Measurements from ENCODE around the gene HEBP1.

Gene HEBP1

DNA sequence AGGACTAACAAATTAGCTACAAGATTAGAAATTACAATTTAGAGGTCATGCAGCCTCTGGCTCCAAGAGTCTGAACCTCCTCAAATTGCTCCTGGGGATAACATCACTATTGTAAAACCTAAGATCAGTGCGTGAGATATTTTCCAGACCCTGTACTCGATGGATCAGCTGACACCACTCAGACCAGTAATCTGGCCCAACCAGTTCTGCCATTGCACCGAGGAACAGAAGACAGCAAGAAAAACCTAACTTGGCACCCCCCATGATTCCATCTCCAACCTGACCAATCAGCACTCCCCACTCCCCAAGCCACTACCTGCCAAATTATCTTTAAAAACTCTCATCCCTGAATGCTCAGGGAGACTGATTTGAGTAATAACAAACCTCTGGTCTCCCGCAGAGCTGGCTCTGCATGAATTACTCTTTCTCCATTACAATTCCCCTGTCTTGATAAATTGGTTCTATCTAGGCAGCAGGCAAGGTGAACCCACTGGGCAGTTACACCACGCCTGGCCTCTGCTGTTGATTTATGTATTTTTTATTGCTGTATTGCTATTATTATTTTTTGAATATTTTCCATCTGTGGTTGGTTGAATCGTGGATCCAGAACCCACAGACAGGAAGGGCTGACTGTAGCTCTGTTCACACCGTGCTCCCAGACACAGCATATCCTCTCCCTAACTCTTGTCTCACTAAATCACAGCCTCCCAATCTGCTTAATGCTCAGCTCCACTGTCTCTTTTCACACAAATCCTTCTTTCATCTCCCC is 9.2 kb downstream of the HEBP1 start:
- no peak for FAIRE-seq

DNA sequence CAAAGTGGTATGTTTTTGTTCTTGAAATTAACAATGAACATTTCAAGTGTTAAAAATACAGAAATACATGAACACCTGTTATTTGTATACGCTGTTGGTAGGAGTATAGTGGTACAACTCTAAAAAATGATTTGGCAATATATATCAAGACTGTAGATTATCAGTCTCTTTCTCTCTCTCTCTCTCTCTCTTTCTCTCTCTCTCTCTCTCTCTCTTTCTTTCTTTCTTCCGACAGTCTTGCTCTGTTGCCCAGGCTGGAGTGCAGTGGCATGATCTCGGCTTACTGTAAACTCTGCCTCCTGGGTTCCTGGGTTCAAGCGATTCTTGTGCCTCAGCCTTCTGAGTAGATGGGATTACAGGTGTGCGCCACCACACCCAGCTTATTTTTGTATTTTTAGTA is 12.6 kb downstream of the HEBP1 start:
- no peak for FAIRE-seq

DNA sequence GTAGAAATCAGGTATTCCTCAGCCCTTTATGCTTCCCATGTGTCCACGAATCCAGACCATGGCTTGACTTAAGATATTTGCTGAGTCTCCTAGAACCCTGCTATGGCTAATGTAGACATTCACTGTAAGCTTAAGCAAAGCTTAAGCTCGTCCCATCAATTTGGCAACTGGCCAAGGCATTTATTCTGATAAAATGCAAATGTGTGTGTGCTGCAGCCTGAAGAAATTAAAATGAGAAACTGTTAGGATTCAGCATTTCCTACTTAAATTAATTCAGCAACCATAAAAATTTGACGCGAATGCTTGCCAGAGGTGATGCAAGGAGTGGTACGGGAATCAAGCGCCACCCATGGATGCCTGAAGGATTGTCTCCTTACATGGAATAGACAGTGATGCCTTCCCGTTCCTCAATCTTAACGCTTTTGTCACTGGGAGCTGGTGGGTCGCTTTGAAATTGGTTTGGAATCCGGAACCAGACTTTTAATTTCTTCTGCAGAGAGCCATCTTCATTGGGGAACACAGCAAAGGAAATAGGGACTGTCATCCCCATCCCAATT is 13.2 kb downstream of the HEBP1 start:
- FAIRE-seq = no peak

DNA sequence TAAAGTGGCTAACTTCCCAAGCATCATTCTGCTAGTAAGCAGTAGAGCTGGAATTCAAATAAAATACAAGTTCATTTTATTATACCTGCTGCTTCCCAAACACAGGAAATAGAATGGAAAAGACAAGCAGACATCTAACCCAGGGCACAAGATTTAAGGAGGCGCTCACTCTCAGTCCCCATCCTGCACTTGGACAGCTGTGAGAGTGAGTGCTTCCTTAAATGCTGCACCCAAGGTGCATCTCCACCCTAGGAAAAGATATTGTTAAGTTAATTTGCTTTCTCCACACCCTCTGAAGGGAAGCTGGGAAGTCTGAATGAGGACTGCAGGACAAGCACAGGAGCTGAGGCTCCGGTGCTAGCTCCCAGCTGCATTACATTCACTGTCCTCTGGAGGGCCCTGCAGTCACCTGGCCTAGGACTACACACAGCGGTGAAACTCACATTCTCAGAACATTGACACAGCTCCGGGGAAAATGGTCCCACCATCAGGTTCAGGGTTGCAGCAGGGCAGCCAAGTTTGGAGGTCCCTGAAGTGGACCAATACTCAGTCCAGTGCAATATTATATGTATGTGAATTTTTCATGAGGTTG is 14.2 kb downstream of the HEBP1 start:
- no peak for FAIRE-seq

DNA sequence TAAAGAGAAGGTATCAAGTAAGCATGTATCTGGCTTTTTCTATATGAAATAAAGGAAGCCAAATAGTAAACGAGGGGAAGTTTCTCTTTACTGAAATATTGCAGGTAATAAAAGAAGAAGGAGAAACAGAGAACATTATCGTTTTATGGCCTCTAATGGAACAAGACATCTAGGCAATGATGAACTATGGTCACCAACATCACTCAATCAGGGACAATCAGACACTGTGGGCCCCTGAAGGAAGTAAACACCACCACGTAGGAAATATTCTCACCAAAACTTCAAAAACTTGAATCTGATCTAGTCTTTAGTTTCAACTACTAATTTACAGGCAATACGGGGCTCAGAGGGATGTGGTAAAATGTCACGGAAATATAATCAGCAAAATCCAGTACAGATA is 15.9 kb downstream of the HEBP1 start:
- no peak for FAIRE-seq

DNA sequence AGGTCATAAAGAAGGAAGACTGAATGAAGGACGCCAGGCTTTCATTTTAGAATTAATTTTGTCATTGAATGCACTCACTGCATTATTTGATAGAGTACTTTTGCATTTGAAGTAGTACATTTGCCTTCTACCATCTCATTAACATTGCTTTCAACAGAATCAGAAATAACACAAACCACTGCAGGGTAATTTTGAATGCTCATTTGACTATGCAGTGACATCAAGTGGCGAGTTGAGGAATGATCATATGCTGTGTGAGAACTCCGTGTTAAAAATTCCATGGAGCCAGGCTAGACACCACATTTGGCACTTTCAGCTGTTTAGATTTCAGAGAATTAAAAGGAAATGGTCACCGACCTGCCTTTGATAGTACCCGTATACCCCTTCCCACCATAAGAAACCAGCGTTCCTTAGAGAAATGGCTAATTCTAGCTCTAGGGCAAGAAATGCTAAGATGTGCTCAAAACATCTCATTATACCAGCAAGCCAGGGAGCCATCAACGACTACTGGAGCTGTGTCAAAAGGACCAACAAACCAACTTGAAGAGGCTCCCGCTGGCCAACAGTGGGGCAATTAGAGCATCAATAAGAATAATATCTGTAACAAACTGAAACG is 16.5 kb downstream of the HEBP1 start:
- FAIRE-seq = no peak

DNA sequence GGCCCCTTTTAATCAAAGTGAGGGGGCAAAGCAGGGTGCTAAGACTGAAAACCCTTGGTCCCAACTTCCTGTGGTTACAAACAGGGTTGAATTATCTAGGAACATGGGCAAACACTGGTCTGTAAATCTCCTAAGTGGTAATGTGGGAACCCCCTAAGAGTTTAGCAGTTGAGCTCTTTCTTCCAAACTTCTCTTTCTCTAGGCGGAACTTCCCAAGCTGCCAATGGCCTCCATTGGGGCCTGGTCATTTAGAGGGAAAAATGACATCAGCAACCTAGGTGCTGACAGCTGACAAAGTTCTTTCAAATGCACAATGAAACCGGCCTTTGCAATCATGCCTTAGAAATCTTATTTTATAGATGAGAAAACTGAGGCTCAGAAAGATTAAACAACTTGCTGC is 17.7 kb downstream of the HEBP1 start:
- FAIRE-seq = no peak

DNA sequence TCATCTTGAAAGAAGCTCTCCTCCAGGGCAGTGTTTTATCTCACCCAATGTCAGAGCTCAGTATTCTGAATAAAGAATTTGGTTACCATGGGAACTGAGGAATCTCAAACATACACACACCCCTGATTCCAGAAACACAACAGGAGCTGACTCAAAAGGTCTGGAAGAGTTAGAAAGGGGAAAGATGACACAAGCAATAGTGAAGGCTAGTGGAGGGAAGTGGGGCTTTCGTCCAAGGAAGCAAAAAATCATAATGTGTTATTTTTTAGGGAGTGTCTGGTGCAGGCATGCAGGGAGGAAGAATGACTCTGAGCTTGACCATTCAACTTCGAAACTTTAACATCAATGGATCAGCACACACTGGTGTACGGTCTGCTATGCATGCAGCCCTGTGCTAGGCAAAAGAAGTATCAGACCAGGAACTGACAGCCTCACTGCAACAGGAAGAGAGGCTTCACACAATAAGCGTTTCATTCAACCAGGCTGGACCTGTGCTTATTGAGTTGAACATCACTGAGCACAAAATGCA is 20.3 kb downstream of the HEBP1 start:
- FAIRE-seq = no peak

DNA sequence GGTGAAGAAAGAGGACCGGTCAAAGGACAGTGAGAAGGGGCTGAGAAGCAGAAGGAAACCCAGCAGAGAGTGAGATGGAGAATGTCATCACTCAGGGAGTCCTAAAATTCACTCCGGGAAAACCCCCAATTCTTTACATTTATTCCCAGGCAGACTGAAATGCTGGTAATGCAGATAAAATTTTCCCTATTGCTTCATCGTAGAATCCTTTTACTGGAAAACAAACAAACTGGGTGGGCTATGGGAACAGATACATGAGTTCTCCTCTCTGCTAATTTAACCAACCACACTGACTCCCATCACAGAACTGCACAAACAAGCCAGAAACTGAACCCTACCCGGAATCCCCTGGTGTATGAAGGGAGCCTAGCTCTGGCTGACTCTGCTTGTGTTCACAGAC is 20.9 kb downstream of the HEBP1 start:
- FAIRE-seq = no peak

DNA sequence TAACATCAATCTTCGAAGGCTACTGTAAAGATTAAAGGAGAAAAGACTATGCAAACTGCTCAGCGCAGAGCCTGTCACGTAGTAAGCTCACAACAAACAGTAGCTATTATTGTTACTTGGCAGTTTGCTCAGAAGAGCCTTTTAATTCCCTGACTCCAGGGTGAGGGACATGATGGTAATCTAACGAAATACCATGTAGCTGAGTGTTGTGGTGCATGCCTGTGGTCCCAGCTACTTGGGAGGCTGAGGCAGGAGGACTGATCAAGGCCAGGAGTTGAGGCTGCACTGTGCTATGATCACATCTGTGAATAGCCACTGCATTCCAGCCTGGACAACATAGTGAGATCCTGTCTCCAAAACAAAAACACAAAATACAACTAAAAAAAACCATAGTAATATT is 22.8 kb downstream of the HEBP1 start:
- FAIRE-seq = no peak

DNA sequence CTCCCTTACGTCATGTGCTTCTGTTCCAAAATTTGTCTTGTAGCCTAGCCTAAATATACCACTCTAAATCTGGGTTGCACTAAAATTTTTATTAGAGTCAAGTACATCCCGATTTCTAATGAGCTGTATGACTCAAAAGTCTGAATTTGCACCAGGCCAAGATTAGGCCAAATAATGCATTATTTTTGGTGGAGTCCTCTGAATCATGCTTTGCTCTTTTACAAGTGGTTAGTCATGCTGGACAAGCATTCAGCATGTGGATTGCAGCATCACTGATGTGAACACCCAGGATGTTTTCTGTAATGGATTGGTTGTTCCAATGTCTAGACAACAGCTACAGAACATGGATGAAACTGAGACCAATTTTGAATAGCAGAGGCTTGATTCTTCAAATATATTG is 23.7 kb downstream of the HEBP1 start:
- FAIRE-seq = no peak

DNA sequence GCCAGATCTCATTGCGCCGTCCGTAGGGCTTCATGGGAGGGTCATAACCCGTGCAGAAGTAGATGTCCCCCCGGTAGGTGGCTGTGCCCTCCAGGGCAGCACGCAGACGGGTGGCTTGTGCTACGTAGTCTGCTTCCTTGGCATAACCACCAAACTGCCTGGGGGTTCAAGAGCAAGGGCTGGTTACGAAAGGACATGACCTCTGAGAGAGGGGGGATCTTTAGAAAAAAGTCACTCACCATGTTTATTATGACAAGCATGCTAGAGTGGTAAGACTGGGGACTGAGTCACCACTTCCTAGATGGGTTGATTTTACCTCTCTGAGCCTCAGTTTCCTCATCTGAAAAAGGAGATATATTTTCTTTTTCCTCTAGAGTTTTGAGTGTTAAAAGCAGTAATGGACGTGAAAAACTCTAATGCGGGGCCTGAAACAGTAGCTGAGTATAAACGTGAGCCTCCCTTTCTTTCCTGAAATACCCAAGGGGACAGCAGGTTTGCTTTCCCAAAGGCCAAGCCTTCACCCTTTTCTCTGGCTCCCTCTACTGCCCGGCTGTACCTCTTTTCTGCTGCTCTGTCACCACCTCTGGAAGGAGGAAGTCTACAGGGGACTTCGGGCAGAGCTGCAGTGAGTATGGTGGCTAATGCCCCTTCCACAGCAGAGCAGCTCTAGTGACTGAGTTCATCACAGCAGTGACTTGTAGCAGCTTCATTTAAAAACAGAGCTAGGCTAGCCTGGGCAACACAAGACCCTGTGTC is 24.6 kb downstream of the HEBP1 start:
- FAIRE-seq = no peak

DNA sequence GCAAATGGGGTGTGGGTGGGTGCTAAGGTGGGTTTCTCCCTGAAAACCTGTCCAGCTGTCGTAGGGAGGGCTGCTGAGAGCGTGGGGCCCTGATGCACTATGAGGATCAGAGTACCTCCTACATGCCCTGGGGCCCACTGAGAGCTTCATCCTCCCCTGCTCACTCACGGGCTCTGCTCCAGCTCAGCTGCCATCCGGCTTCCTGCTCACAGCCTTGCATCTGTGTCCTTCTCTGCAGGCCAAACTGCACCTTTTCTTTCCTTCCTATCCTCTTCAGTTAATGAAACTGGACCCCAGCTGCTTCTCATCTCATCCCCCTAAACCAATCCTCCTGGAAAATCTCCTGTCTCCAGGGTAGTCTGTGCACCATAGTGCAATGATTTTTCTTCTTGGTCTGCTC is 25.9 kb downstream of the HEBP1 start:
- no peak for FAIRE-seq

DNA sequence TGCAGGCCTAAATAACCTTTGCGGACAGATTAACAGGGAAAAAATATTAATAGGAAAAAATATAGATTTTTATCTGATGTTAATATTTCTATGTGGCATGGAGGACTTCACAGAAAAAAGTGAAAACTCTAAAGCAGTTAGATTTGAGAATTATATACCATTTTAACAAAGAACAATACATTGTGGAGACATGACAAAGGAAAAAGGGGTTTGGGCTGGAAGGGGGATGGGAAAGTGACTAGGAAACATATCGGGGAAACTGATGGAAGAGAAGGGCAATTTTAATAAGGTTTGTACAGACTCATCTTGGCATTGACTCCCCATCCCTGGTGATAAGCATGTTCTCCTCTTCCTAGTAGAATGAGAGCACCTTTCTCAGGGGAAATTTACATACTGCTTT is 27.0 kb downstream of the HEBP1 start:
- no peak for FAIRE-seq

DNA sequence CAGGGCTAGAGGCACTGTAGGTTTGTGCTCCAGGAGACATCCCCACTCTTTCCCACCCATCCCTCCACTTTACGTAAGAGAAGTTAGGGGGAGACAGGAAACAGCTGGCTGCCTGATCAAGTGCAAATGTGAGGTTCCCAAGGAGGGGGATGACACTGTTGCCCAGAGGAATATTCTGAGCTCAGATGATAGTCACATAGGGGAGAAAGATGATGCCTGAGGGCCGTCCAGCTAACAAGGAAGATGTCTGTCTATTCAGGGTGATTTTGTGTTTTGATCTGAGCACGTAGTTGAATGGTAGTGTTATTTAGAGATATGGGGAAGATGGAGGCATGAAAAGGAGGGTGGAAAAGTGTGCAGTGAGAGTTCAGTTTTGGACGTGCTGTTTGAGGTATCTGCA is 34.2 kb downstream of the HEBP1 start:
- FAIRE-seq = no peak

DNA sequence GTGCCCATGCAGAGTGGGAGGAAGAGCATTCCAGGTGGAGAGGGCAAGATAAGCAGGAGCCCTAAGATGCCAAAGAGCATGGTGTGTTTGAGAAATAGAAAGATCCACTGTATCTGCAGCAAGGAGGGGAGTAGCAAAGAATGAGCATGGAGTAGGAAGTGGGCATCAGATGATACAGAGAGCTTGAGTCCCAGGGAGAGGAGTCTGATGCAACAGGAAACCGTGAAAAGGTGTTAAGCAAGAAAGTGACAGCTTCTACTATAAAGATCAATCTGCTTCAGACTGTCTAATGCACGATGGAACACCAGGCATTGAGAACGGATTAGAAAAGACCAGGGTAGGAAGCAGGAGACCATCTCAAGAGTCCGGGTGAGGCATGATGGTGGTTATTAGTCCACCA is 35.8 kb downstream of the HEBP1 start:
- FAIRE-seq = no peak

DNA sequence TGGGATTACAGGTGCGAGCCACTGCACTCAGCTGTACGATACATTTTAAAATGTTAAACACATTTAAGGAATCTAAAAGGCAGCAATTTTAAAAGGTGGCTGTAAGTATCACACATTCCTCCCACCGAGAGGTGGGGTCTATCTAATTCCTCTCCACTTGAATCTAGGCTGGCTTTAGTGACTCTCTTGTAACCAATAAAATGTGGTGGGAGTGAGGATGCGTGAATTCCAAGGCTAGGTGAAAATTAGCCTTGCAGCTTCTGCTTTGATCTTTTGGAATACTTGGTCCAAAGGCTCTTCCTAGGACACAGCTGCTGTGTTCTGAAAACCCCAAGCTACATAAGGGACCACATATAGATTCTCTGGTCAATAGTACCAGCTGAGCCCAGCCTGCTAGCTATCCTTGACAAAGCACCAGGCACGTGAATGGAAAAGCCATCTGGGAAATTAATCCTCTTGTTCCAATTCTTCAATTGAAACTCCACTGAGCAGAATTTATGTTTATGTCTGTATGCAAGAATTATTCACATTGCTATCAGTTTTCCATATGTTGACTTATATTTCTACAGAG is 39.3 kb downstream of the HEBP1 start:
- no peak for FAIRE-seq

DNA sequence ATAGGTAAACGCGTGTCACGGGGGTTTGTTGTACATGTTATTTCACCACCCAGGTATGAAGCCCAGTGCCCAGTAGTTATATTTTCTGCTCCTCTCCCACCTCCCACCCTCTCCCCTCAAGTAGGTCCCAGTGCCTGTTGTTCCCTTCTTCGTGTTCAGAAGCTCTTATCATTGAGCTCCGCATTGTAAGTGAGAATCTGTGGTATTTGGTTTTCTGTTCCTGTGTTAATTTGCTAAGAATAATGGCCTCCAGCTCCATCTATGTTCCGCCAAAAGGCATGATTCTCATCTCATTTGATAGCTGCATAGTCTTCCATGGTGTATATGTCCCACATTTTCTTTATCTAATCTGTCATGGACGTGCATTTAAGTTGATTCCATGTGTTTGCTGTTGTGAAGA is 41.2 kb downstream of the HEBP1 start:
- FAIRE-seq = no peak

DNA sequence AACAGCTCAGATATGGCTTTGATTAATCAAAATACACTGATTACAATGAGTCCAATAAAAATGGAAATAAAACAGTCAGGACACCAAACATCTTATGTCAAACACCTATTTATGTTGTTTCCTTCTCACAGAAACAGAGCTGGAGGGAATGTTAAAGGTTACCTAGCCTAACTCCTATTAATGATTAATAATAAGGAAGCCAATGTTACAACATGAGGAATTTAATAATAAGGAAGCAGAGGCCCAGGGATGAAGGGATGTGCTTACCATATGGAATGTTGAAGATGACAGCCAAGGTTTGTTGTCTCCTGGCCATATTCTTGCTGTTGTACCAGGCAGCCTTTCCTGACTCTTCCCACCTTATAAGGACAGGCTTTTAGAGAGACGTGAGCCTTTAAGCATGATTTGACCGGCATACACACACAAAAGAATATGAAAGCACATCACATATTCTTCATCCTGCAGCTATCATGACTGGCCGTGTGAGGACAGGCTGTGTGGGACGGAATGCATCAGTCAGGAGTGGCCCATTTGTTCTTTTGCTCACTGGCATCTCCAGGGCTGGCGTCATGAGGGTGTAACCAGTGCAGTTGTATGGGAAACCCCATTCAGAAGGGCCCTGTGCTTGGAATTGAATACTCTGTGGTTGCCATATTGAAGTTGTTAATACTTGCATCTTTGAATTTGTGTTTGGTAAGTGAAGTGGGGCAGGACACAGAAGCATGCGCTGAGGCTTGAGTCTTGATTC is 45.0 kb downstream of the HEBP1 start:
- no peak for FAIRE-seq

DNA sequence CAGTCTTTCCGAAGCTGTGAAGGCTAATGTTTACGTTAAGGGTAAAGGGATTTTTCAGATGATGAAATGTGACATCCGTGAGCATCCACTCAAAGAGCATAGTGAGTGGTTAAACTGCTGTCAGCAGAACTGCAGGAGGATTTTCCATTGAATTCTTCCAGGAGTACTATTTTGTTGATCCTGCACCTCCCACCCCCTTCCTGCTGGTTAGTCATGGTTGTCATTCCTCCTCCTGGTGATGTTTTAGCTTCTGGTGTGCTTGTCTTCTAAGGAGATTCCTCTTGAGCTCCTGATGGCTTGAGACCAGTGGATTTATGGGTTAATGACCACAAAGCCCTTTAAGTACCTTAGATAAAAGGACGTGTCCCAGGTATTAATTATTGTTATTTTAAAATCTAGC is 45.7 kb downstream of the HEBP1 start:
- FAIRE-seq = no peak

DNA sequence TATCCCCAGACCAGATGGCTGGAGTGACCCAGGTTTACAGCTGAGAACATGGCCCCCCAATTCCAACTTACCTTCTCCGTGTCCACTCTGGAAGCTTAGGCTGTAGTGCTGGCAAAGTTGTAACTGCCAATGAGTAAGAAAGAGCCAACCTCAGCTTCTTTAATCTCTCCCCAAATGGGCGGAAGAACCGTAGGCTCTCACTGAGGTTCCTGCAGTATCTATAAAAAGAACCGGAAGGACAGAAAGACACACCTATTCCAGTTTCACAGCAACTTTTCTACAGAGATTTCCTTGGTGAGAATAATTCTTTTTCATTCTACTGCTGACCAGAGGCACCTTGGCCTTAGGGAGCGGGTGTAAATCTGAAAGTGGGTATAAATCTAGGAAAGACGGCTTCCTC is 48.0 kb downstream of the HEBP1 start, which contains the start of gene GPRC5D:
Gene GPRC5D, minus strand, starts transcription at position 135 of the 400 bp plus-strand sequence. CDS start 1,786 bp downstream, outside the sequence.
- no peak for FAIRE-seq

DNA sequence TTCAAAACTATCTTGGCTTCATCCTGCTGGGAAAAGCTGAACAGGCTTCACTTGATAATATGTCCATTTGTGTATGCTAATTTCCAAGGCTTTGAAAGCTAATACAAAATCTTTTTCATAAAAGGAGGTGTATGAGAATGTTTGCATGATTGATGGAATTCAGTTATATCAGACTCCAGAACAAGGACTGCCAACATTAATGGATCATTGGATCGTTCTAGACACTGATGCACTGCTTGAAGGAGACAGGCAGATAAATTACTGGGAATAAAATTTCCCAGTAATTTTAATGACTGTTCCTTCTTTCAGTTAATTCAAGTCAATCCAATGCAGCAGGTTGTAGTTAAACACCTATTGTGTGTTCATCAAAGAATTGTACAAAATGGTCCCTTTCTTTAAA is 48.6 kb downstream of the HEBP1 start:
- no peak for FAIRE-seq

Data from colon (tissue), 2 donors.